Mucosa of stomach (tissue), 1 donor: Measurements from ENCODE around the gene CELSR1.
"Not testable (repeated sequence)": the region's sequence is repeated elsewhere in the genome, so short reads cannot be mapped to it uniquely, and the experiment has no call there.

ENCODE experiments used
- H3K27me3 ChIP-seq: one replicate; pipeline ENCODE4 v1.7.0; 2013; ENCODE audit warnings: mild to moderate bottlenecking, low read length; ENCODE audit not compliant: control insufficient read depth, insufficient read depth
- H3K36me3 ChIP-seq: one replicate; pipeline ENCODE4 v1.7.0; 2013; ENCODE audit warnings: low read length; ENCODE audit not compliant: control insufficient read depth, insufficient read depth
- H3K4me1 ChIP-seq: one replicate; pipeline ENCODE4 v1.7.0; 2013; ENCODE audit warnings: mild to moderate bottlenecking, low read length; ENCODE audit not compliant: control insufficient read depth, insufficient read depth
- H3K4me3 ChIP-seq: one replicate; pipeline ENCODE4 v1.7.0; 2013; ENCODE audit warnings: low read length
- H3K9ac ChIP-seq: one replicate; pipeline ENCODE4 v1.7.0; 2013; ENCODE audit warnings: mild to moderate bottlenecking, low read length, moderate library complexity
- H3K9me3 ChIP-seq: one replicate; pipeline ENCODE4 v1.7.0; 2013; ENCODE audit warnings: mild to moderate bottlenecking, low read length, moderate library complexity; ENCODE audit not compliant: control insufficient read depth
- donor health status: Pancreatic carcinoma.

CELSR1 gene

DNA sequence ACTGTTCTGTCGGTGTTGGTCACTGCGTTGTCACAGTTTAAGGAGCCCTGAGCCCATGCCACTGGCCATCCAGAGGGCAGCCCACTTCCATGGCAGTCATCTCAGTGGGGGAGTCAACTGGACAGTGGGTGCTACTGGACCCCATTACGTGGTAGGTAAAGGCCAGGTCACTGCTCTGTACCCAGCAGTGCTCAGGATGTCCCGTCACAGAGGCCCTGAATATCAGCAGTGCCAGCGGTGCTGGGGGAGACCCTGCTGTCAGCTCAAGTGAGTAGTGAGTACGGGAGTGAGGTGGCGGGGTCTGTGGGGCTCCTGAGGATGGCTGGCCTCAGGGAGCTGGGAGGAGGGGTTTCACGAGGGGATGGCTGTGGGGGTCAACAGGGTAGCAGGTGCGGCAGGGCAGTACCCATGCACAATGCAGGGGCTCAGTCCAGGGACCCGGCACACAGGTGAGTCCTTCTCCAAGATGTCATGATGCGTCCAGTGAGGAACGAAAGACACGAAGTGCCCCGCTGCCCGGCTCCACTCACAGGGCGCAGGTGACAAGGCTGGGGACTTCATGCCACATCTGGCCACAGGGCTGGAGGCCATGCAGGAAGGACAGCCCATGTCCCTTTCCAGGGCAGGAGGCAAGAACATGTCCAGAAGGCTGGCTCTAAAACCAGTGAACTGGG is 27.9 kb downstream of the CELSR1 start:
- Histone ChIP-seq H3K27me3 (no peaks in the 10 kb centered on the region), H3K4me1 (no peaks in the 10 kb centered on the region), H3K9ac (no peak overlapping the region), H3K36me3 (no peaks in the 10 kb centered on the region), H3K4me3 (no peak overlapping the region), H3K9me3 (no peaks in the 10 kb centered on the region)

DNA sequence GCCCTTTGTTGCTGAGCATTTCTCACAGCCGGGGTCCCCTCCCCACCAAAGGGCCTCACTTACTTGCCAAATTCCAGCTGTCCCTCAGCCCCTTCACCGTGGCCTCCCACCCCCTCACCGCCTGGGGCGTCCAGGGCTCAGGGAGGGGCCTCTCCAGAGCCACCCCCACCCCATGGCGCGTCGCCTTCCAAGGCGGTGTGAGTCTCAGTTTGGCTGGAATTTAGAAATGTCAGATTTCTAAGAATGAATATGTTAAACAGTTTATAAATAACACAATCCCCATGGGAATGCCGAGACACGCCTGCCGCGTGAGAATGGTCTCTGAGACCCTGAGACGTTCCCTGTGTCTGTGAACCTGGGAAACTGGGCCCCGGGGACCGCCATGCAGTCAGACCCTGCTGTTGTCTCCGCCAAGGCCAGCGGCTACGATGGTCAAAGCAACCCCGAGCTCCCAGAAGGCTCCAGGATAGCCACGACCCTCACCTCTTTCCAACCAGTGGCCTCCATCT is 28.9 kb downstream of the CELSR1 start:
- Histone ChIP-seq H3K9me3 (no peaks in the 10 kb centered on the region), H3K4me3 (no peak overlapping the region), H3K4me1 (no peaks in the 10 kb centered on the region), H3K27me3 (no peaks in the 10 kb centered on the region), H3K36me3 (no peaks in the 10 kb centered on the region), H3K9ac (no peak overlapping the region)

GRCh38 chr22:46507451-46508425 is 29.7 kb downstream of the CELSR1 start:
- H3K4me1 ChIP-seq: no peaks in the 10 kb centered on the region
- no peaks in the 10 kb centered on the region for H3K9me3 ChIP-seq
- H3K9ac ChIP-seq: no peak overlapping the region
- H3K4me3 ChIP-seq: no peak overlapping the region
- H3K36me3 ChIP-seq: no peaks in the 10 kb centered on the region
- no peaks in the 10 kb centered on the region for H3K27me3 ChIP-seq

DNA sequence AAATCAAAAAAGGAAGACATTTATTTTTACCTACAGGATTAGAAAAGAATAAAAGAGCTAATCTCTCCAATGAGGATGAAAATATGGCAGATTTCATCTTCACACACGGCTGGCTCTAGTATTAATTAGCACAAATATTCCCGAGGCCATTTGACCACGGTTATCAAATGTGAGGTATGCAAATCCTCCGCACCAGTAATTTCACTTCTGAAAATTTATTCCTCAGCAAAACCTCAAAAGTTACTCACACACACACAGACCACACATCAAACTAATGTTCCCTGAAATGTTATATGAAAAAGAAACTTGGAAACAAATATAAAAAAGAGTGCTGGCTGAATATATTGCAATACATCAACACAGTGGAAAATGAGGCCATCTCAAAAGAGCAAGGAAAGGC is 32.8 kb downstream of the CELSR1 start:
- no peaks in the 10 kb centered on the region for H3K27me3 ChIP-seq
- H3K4me1 ChIP-seq: no peaks in the 10 kb centered on the region
- H3K36me3 ChIP-seq: no peaks in the 10 kb centered on the region

DNA sequence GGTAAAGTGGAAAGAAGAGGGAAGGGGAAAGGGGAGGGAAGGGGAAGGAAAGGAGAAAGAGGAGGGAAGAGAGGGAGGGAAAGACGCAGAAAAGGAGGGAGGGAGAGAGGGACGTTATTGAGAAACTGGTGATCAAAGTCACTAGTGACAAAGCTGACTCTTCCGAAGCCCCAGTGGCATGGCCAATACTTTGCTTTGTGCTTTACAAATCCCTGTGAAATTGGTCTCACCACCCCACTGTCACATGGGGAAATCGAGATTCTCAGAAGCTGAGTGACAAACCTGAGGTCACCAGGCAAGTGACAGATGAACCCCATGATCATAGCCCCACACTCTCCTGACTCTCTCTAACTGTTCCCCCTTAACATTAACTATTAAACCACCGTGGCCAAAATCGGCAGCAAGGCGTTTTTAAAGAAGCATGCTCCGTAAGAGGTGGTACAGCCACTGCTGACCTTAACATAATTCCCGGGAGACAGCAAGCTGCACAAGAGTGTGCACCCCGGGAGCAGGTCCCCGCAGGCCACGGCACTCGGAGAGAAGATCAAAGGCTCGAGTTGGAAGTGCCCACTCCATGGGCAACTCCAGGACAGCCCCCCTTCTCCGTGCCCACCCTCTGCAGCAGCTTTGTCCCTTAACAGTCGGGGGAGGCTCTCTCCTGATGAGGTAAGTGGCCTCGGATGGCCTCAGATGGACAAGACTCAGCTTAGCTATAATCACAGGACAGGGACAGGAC is 34.8 kb downstream of the CELSR1 start:
- no peaks in the 10 kb centered on the region for H3K27me3 ChIP-seq
- no peak overlapping the region for H3K9ac ChIP-seq
- no peak overlapping the region for H3K4me3 ChIP-seq
- no peaks in the 10 kb centered on the region for H3K4me1 ChIP-seq
- H3K36me3 ChIP-seq: no peaks in the 10 kb centered on the region
- H3K9me3 ChIP-seq: no peaks in the 10 kb centered on the region

More for the DNA sequence above, 32.8 kb downstream of the CELSR1 start:
- Histone ChIP-seq H3K9ac (no peak overlapping the region), H3K9me3 (no peaks in the 10 kb centered on the region), H3K4me3 (no peak overlapping the region)

DNA sequence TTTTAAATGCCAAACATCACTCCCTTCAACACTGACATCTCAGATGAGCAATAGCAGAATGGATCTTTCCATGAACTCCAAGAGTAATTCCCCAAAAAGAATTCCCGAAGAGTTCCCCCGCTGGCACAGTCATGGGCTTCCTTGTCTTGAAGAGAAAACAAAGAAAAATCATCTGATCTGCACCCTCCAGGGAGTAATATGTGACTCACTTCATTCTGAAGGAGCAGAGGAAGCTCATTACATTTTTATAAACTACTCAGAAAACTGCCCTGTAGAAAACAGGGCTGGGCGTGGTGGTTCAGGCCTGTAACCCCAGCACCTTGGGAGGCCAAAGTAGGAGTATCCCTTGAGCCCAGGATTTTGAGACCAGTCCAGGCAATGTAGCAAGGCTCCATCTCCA is 35.7 kb downstream of the CELSR1 start:
- Histone ChIP-seq H3K4me3 (no peak overlapping the region), H3K9ac (no peak overlapping the region), H3K27me3 (no peaks in the 10 kb centered on the region), H3K36me3 (no peaks in the 10 kb centered on the region), H3K4me1 (no peaks in the 10 kb centered on the region), H3K9me3 (no peaks in the 10 kb centered on the region)

DNA sequence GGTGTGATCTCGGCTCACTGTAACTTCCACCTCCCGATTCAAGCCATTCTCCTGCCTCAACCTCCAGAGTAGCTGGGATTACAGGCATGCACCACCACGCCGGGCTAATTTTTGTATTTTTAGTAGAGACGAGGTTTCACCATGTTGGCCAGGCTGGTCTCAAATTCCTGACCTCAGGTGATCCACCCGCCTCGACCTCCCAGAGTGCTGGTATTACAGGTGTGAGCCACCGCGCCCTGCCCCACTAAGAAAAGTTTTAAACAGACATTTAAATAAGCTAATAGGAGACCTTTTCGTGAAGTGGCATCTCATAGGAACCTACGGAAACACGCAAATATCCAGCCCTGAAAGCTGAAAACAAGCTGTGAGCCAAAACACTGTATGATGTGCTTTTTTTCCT is 36.2 kb downstream of the CELSR1 start:
- H3K9ac ChIP-seq, H3K4me3 ChIP-seq, H3K36me3 ChIP-seq, H3K9me3 ChIP-seq, H3K4me1 ChIP-seq, H3K27me3 ChIP-seq: not testable (repeated sequence)

- Histone ChIP-seq H3K4me1 (no peaks in the 10 kb centered on the region), H3K9me3 (no peaks in the 10 kb centered on the region), H3K9ac (no peak overlapping the region), H3K36me3 (no peaks in the 10 kb centered on the region), H3K27me3 (no peaks in the 10 kb centered on the region), H3K4me3 (no peak overlapping the region)
These were observed 37.2 kb downstream of the CELSR1 start for GRCh38 chr22:46500201-46500600.

GRCh38 chr22:46499805-46500189 is 37.6 kb downstream of the CELSR1 start:
- Histone ChIP-seq H3K4me3 (no peak overlapping the region), H3K36me3 (no peaks in the 10 kb centered on the region), H3K27me3 (no peaks in the 10 kb centered on the region), H3K9me3 (no peaks in the 10 kb centered on the region), H3K4me1 (no peaks in the 10 kb centered on the region), H3K9ac (no peak overlapping the region)

DNA sequence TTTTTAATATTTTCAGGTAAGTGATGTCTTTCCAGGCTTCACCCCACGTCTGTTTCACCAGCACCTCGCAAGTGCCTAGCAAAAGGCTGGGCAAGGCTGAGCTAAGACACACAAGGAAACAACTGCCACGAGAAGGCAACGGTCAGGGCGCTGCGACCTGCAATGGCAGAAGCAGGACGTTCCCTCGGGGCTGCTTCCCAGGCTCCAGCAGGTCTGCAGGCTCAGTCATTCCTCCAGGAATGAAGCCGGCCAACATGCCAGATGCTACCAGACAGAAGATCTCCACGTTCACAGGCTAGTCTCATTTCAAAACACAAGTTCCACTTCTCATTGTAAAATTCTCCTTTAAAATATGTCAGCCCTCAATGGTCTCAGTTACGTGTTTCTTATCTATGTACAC is 45.5 kb downstream of the CELSR1 start:
- H3K4me1 ChIP-seq: no peaks in the 10 kb centered on the region
- no peaks in the 10 kb centered on the region for H3K36me3 ChIP-seq
- no peaks in the 10 kb centered on the region for H3K9me3 ChIP-seq
- H3K9ac ChIP-seq: no peak overlapping the region
- H3K4me3 ChIP-seq: no peak overlapping the region
- H3K27me3 ChIP-seq: no peaks in the 10 kb centered on the region

GRCh38 chr22:46490538-46490937 is 46.9 kb downstream of the CELSR1 start:
- H3K4me1 ChIP-seq: no peaks in the 10 kb centered on the region
- H3K9ac ChIP-seq: no peak overlapping the region
- H3K36me3 ChIP-seq: no peaks in the 10 kb centered on the region
- no peak overlapping the region for H3K4me3 ChIP-seq
- H3K27me3 ChIP-seq: no peaks in the 10 kb centered on the region
- H3K9me3 ChIP-seq: no peaks in the 10 kb centered on the region
